ENCODE data around the gene PRICKLE3. TPM values are rescaled to one million over a fixed set of nuclear protein-coding genes. Genes with fewer than 3 reads are reported as not detected.
"Not testable (repeated sequence)": the region's sequence is repeated elsewhere in the genome, so short reads cannot be mapped to it uniquely, and the experiment has no call there.

Gene PRICKLE3
- total RNA-seq, 1 donor from 2014 or later: 9.7 TPM

GRCh38 chrX:49133759-49134158, 52.4 kb downstream of the PRICKLE3 start:
- H3K27ac ChIP-seq (replicated peaks): no peak overlapping the region
- TF ChIP-seq CTCF (IDR thresholded peaks at IDR 0.05; ENCODE audit: borderline replicate concordance): no peak
- H3K4me3 ChIP-seq: no peak overlapping the region
- DNase-seq: no peak
- no peaks in the 10 kb centered on the region for H3K9me3 ChIP-seq (replicated peaks)
- H3K27me3 ChIP-seq (ENCODE audit: low read depth): no peaks in the 10 kb centered on the region
- no peaks in the 10 kb centered on the region for H3K4me1 ChIP-seq
- H3K36me3 ChIP-seq: no peaks in the 10 kb centered on the region
- intact Hi-C loops (cut with micrococcal nuclease): no loop called here

GRCh38 chrX:49132275-49132674, 53.9 kb downstream of the PRICKLE3 start:
- intact Hi-C loops (cut with micrococcal nuclease); H3K4me1 ChIP-seq; H3K27me3 ChIP-seq (ENCODE audit: low read depth); H3K27ac ChIP-seq (replicated peaks); H3K4me3 ChIP-seq; DNase-seq; H3K9me3 ChIP-seq (replicated peaks); H3K36me3 ChIP-seq: not testable (repeated sequence)

- DNase-seq: no peak
- Histone ChIP-seq H3K36me3 (no peaks in the 10 kb centered on the region), H3K27ac (replicated peaks) (no peak overlapping the region), H3K27me3 (ENCODE audit: low read depth) (no peaks in the 10 kb centered on the region), H3K4me3 (no peak overlapping the region), H3K9me3 (replicated peaks) (no peaks in the 10 kb centered on the region), H3K4me1 (no peaks in the 10 kb centered on the region)
- TF ChIP-seq CTCF (IDR thresholded peaks at IDR 0.05; ENCODE audit: borderline replicate concordance): no peak
- intact Hi-C loops (cut with micrococcal nuclease): no loop called here
These were observed 56.7 kb downstream of the PRICKLE3 start for GRCh38 chrX:49129427-49129826.

- H3K27me3 ChIP-seq (ENCODE audit: low read depth); H3K4me1 ChIP-seq; H3K36me3 ChIP-seq; intact Hi-C loops (cut with micrococcal nuclease); DNase-seq; H3K9me3 ChIP-seq (replicated peaks); H3K27ac ChIP-seq (replicated peaks); H3K4me3 ChIP-seq: not testable (repeated sequence)
These were observed 58.4 kb downstream of the PRICKLE3 start for GRCh38 chrX:49127742-49128258.

Other genes starting within 250 kb of the PRICKLE3 start
- 21.2 TPM for gene OTUD5, start 228.8 kb downstream of the PRICKLE3 start, total RNA-seq
- gene KCND1, start 214.5 kb downstream of the PRICKLE3 start, total RNA-seq: 0.30 TPM
- 20.7 TPM for gene GRIPAP1, start 184.1 kb downstream of the PRICKLE3 start, total RNA-seq
- gene TFE3, start 143.0 kb downstream of the PRICKLE3 start, total RNA-seq: 19.2 TPM
- 1.6 TPM for gene CCDC120, start 127.4 kb downstream of the PRICKLE3 start, total RNA-seq
- 8.7 TPM for gene PRAF2, start 112.4 kb downstream of the PRICKLE3 start, total RNA-seq
- gene WDR45, start 106.5 kb downstream of the PRICKLE3 start, total RNA-seq: 80.4 TPM
- gene GPKOW, start 62.6 kb downstream of the PRICKLE3 start, total RNA-seq: 18.1 TPM
- gene MAGIX, start 23.6 kb downstream of the PRICKLE3 start, total RNA-seq: 2.4 TPM
- gene PLP2, start 14.5 kb downstream of the PRICKLE3 start, total RNA-seq: 42.1 TPM
- gene SYP, start 13.8 kb upstream of the PRICKLE3 start, total RNA-seq: 1.6 TPM
- 0.08 TPM for gene CACNA1F, start 47.0 kb upstream of the PRICKLE3 start, total RNA-seq
- 10.6 TPM for gene CCDC22, start 49.1 kb upstream of the PRICKLE3 start, total RNA-seq
- gene FOXP3, start 78.3 kb upstream of the PRICKLE3 start, total RNA-seq: not detected
- 25.3 TPM for gene PPP1R3F, start 83.4 kb upstream of the PRICKLE3 start, total RNA-seq
- gene GAGE10, start 117.3 kb upstream of the PRICKLE3 start, total RNA-seq: not detected
- gene GAGE12J, start 135.7 kb upstream of the PRICKLE3 start, total RNA-seq: not detected
- not detected for gene GAGE13, start 145.2 kb upstream of the PRICKLE3 start, total RNA-seq

Data from left ventricle myocardium inferior (tissue), 1 donor.